ENCODE data around the gene MRAS. TPM values are rescaled to one million over a fixed set of nuclear protein-coding genes. Genes with fewer than 3 reads are reported as not detected.

The MRAS gene
- total and polyA plus RNA-seq, 2 experiments from 2014 or later = 16.5 to 17.9 TPM

GRCh38 chr3:138439646-138440045 lies 91.3 kb downstream of the MRAS start:
- H2AFZ ChIP-seq = no peak overlapping the region
- TF ChIP-seq EZH2 (IDR thresholded peaks at IDR 0.05; ENCODE audit: borderline replicate concordance) = no peak
- TF ChIP-seq CTCF (IDR thresholded peaks at IDR 0.05; ENCODE audit: poor library complexity) = no peak
- TF ChIP-seq EZH2phosphoT487 (IDR thresholded peaks at IDR 0.05; ENCODE audit: low read depth, severe bottlenecking, unreplicated experiment) = no peak
- H3K4me1 ChIP-seq (ENCODE audit: insufficient read depth) = peaks cover 11% of the 10 kb centered on the region
- H3K36me3 ChIP-seq (replicated peaks; ENCODE audit: insufficient read depth, low read depth) = no peaks in the 10 kb centered on the region
- H3K27ac ChIP-seq = no peak overlapping the region
- 63% methylated on average over 4 of the region's 4 CpGs for WGBS (ENCODE audit: low lambda C conversion rate, missing lambda C conversion rate)
- H3K79me2 ChIP-seq = no peaks in the 10 kb centered on the region
- H3K4me2 ChIP-seq = no peak overlapping the region
- H3K9me3 ChIP-seq (ENCODE audit: low read depth) = no peaks in the 10 kb centered on the region
- peaks cover 26% of the 10 kb centered on the region for H3K27me3 ChIP-seq
- no peaks in the 10 kb centered on the region for H4K20me1 ChIP-seq (ENCODE audit: insufficient read depth, poor library complexity, severe bottlenecking)
- H3K4me3 ChIP-seq = no peak overlapping the region
- H3K9me2 ChIP-seq (replicated peaks; ENCODE audit: insufficient read depth) = no peaks in the 10 kb centered on the region
- no peak for DNase-seq (ENCODE audit: low spot score)

GRCh38 chr3:138440121-138440521 lies 91.7 kb downstream of the MRAS start:
- no peak for DNase-seq (ENCODE audit: low spot score)
- 86% methylated on average over 7 of the region's 7 CpGs for WGBS (ENCODE audit: low lambda C conversion rate, missing lambda C conversion rate)
- H3K36me3 ChIP-seq (replicated peaks; ENCODE audit: insufficient read depth, low read depth) = no peaks in the 10 kb centered on the region
- no peak overlapping the region for H3K4me2 ChIP-seq
- H2AFZ ChIP-seq = no peak overlapping the region
- no peak overlapping the region for H3K27ac ChIP-seq
- H4K20me1 ChIP-seq (ENCODE audit: insufficient read depth, poor library complexity, severe bottlenecking) = no peaks in the 10 kb centered on the region
- no peaks in the 10 kb centered on the region for H3K9me2 ChIP-seq (replicated peaks; ENCODE audit: insufficient read depth)
- H3K4me1 ChIP-seq (ENCODE audit: insufficient read depth) = peaks cover 11% of the 10 kb centered on the region
- no peaks in the 10 kb centered on the region for H3K9me3 ChIP-seq (ENCODE audit: low read depth)
- no peak for TF ChIP-seq EZH2 (IDR thresholded peaks at IDR 0.05; ENCODE audit: borderline replicate concordance)
- no peak for TF ChIP-seq EZH2phosphoT487 (IDR thresholded peaks at IDR 0.05; ENCODE audit: low read depth, severe bottlenecking, unreplicated experiment)
- TF ChIP-seq CTCF (IDR thresholded peaks at IDR 0.05; ENCODE audit: poor library complexity) = no peak
- no peak overlapping the region for H3K4me3 ChIP-seq
- H3K79me2 ChIP-seq = no peaks in the 10 kb centered on the region
- peaks cover 22% of the 10 kb centered on the region for H3K27me3 ChIP-seq

GRCh38 chr3:138440596-138440995 lies 92.2 kb downstream of the MRAS start:
- Histone ChIP-seq H3K9me2 (replicated peaks; ENCODE audit: insufficient read depth) (no peaks in the 10 kb centered on the region), H3K27me3 (peaks cover 17% of the 10 kb centered on the region), H3K9me3 (ENCODE audit: low read depth) (no peaks in the 10 kb centered on the region), H3K4me3 (no peak overlapping the region), H2AFZ (no peak overlapping the region), H3K4me2 (no peak overlapping the region), H3K27ac (no peak overlapping the region), H3K79me2 (no peaks in the 10 kb centered on the region), H3K4me1 (ENCODE audit: insufficient read depth) (peaks cover 11% of the 10 kb centered on the region), H4K20me1 (ENCODE audit: insufficient read depth, poor library complexity, severe bottlenecking) (no peaks in the 10 kb centered on the region), H3K36me3 (replicated peaks; ENCODE audit: insufficient read depth, low read depth) (no peaks in the 10 kb centered on the region)
- DNase-seq (ENCODE audit: low spot score) = no peak
- TF ChIP-seq EZH2 (IDR thresholded peaks at IDR 0.05; ENCODE audit: borderline replicate concordance) (no peak), EZH2phosphoT487 (IDR thresholded peaks at IDR 0.05; ENCODE audit: low read depth, severe bottlenecking, unreplicated experiment) (no peak), CTCF (IDR thresholded peaks at IDR 0.05; ENCODE audit: poor library complexity) (no peak)
- 81% methylated on average over 3 of the region's 3 CpGs for WGBS (ENCODE audit: low lambda C conversion rate, missing lambda C conversion rate)

GRCh38 chr3:138441256-138441655 lies 92.9 kb downstream of the MRAS start:
- no peaks in the 10 kb centered on the region for H3K9me3 ChIP-seq (ENCODE audit: low read depth)
- H2AFZ ChIP-seq = no peak overlapping the region
- no peak for TF ChIP-seq CTCF (IDR thresholded peaks at IDR 0.05; ENCODE audit: poor library complexity)
- H3K4me1 ChIP-seq (ENCODE audit: insufficient read depth) = peaks cover 11% of the 10 kb centered on the region
- no peak for DNase-seq (ENCODE audit: low spot score)
- H3K36me3 ChIP-seq (replicated peaks; ENCODE audit: insufficient read depth, low read depth) = no peaks in the 10 kb centered on the region
- H3K27me3 ChIP-seq = peaks cover 11% of the 10 kb centered on the region
- no peak overlapping the region for H3K4me3 ChIP-seq
- H3K9me2 ChIP-seq (replicated peaks; ENCODE audit: insufficient read depth) = no peaks in the 10 kb centered on the region
- no peaks in the 10 kb centered on the region for H4K20me1 ChIP-seq (ENCODE audit: insufficient read depth, poor library complexity, severe bottlenecking)
- H3K27ac ChIP-seq = no peak overlapping the region
- no peaks in the 10 kb centered on the region for H3K79me2 ChIP-seq
- H3K4me2 ChIP-seq = no peak overlapping the region
- 96% methylated on average over 2 of the region's 2 CpGs for WGBS (ENCODE audit: low lambda C conversion rate, missing lambda C conversion rate)
